HG03025 (cell line): Measurements from ENCODE around the gene ZNF423.
"Not testable (repeated sequence)": the region's sequence is repeated elsewhere in the genome, so short reads cannot be mapped to it uniquely, and the experiment has no call there.

ENCODE experiments used
- ATAC-seq: cut with Tn5 transposase; IDR thresholded peaks from one replicate; pipeline ENCODE4 v1.9.1; 2021; ENCODE audit warnings: mild to moderate bottlenecking, moderate library complexity; ENCODE audit not compliant: unreplicated experiment, low FRiP score

The ZNF423 gene

GRCh38 chr16:49677661-49678060 is 178.3 kb downstream of the ZNF423 start:
- not testable (repeated sequence) for ATAC-seq

- no peak for ATAC-seq
Measured at GRCh38 chr16:49675413-49675812, 180.5 kb downstream of the ZNF423 start.

- no peak for ATAC-seq
Measured at GRCh38 chr16:49674990-49675389, 180.9 kb downstream of the ZNF423 start.

- no peak for ATAC-seq
Measured at GRCh38 chr16:49674351-49674851, 181.5 kb downstream of the ZNF423 start.

DNA sequence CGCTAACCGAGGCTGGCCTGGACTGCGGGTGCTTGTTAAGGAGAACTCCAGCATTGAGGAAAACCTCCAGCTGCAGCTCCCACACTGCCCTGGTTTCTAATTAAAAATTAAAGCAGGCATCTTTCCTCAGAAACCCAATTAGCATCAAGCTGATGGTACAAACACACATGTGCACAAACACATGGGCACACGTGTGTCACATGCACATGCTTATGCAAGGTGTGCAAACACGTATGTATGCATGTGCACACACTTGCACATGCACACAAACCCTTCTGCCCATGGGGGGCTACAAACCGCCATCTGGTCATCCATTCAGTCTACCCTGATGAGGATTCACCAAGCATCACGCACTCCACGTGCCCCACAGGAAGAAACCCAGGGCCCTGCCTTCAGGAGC is 182.5 kb downstream of the ZNF423 start:
- no peak for ATAC-seq

GRCh38 chr16:49672753-49673152 is 183.2 kb downstream of the ZNF423 start:
- no peak for ATAC-seq

DNA sequence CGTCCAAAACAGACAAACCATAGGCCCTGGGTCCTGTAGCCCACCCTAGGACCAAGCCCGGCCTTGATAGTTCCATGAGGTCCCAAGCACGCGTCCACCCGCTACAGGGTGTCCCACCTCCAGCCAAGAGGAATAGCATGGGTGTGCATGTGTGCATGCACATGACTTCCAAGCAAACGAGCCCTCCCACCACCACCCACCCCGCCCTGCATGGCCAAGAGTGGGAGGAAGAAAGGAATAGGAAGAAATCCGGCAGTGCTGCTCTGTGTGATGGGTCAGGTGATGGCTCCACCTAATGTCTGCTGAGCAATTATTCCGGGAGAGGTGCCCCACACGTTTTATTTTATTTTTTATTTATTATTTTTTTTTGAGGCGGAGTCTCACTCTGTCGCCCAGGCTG is 184.6 kb downstream of the ZNF423 start:
- ATAC-seq: no peak

DNA sequence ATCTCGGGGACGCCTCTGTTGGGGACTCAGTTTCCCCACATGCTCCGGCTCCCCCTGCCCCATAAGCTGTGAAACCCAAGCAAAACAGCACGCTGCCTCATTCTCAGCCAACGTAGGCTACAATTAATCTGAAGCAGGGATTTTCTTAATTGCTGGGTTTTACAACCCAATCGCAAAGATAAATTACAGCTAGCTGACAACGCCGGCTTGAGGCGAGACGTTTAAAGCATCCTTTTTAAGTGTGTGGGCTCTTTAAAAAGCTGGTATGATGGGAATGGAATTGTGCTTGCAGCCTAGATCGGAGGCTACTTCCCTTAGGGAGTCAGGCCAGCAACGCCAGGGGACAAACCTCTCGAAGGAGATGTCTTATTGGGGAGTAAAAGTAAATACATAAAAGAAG is 185.3 kb downstream of the ZNF423 start:
- no peak for ATAC-seq

GRCh38 chr16:49665482-49666230 is 190.3 kb downstream of the ZNF423 start:
- no peak for ATAC-seq

GRCh38 chr16:49664221-49665215 is 191.4 kb downstream of the ZNF423 start:
- no peak for ATAC-seq

GRCh38 chr16:49663081-49664065 is 192.5 kb downstream of the ZNF423 start:
- ATAC-seq: no peak

DNA sequence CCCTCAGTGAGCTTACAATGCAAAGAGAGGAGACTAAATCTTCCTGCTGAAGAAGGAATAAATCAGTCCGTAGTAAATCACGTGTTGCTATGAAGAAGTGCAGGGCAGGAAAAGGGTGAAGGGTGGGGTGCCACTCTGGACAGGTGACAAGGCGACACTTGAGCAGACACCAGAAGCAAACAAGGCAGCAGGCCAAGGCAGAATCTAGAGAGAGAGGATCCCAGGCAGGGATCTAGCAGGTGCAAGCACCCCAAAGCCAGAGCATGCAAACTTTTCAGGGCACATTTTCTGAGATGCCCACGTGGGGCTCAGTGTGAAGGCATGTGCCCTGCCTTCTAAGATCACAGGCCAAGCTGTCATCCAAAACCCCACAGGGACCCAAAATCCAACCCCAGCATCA is 193.3 kb downstream of the ZNF423 start:
- no peak for ATAC-seq

- no peak for ATAC-seq
Measured at GRCh38 chr16:49661465-49662187, 194.3 kb downstream of the ZNF423 start.

- no peak for ATAC-seq
Measured at GRCh38 chr16:49660626-49661025, 195.3 kb downstream of the ZNF423 start.

- ATAC-seq: no peak
Measured at GRCh38 chr16:49659356-49659755, 196.6 kb downstream of the ZNF423 start.

DNA sequence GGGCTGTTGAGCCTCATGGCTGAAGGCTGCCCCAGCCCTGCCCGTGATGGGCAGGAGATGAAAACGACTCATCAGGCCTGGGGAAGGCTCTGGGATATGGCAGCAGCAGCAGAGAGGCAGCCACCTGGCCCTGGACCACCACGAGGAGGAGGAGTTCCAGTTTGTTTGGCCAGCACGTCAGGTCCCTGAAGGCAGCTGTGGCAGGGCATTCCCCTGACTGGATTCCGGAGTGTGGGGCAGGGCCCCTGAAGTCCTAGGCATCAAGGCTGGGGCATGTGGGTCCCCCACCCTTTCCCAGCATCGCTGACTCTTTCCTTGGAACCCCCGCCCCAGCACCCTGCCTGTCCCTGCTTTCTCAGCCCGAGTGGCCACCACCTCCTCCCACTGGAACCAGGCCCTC is 197.4 kb downstream of the ZNF423 start:
- no peak for ATAC-seq

GRCh38 chr16:49657736-49658465 is 198.0 kb downstream of the ZNF423 start:
- no peak for ATAC-seq

DNA sequence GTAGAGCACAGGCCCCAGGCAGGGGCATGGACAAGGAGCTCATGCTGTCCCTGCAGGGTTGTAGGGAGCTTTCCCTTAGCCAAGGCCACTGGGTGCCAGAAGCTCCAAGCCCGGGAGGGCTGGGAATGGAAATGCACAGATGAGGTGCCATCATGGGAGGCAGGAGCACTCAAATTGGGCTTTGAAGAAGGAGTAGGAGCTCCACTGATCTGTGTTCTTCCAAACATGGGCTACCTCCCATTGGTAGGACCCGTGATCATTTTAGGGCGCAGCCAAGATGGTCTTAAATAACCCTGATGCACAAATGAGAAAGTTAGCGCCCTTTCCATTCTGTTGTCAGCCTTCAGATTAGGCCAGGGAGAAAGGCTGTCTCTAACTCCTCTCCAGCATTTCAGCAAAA is 201.5 kb downstream of the ZNF423 start:
- no peak for ATAC-seq

DNA sequence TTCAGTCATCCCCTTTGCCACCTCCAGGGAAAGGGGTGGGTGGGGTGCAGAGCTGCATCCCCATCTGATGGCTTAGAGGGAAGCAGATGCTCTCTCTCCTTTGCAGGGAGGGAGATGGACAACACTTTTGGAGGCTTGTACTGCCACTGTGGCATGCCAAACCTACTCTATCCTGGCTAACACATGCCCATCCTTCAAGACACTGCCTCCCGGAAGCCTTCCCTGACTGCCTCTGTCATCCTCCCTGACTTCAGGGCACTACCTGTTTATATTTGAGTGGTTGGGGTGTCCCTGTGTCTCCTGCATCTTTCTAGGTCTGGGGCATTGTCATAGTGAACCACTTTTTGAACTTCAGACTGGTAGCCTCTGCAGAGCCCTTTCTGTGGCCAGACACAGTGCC is 202.3 kb downstream of the ZNF423 start:
- no peak for ATAC-seq
